Astrocyte of the spinal cord (primary cell): ENCODE data around the gene ARMH1.

Experiments used
- DNase-seq: peaks from one replicate; pipeline ENCODE4 v3.0.0; 2011; ENCODE audit warnings: low read depth, low spot score
- H3K4me3 ChIP-seq: 2 replicates; pipeline ENCODE4 v1.5.1; 2011; ENCODE audit warnings: low read depth, mild to moderate bottlenecking, low read length, moderate library complexity
- in situ Hi-C: cut with HindIII; loops from 2 replicates; pipeline ENCODE4 v1.10.0; 2017; ENCODE audit warnings: low sequenced_read_pairs
- TF ChIP-seq, protein P1 (sequence below): IDR thresholded peaks from 2 replicates; pipeline ENCODE4 v1.5.1; 2012; ENCODE audit warnings: low read depth, mild to moderate bottlenecking, low read length, inconsistent platforms

ARMH1 gene

GRCh38 chr1:44650159-44650831, 24.2 kb upstream of the ARMH1 start:
- TF ChIP-seq, protein P1, sequence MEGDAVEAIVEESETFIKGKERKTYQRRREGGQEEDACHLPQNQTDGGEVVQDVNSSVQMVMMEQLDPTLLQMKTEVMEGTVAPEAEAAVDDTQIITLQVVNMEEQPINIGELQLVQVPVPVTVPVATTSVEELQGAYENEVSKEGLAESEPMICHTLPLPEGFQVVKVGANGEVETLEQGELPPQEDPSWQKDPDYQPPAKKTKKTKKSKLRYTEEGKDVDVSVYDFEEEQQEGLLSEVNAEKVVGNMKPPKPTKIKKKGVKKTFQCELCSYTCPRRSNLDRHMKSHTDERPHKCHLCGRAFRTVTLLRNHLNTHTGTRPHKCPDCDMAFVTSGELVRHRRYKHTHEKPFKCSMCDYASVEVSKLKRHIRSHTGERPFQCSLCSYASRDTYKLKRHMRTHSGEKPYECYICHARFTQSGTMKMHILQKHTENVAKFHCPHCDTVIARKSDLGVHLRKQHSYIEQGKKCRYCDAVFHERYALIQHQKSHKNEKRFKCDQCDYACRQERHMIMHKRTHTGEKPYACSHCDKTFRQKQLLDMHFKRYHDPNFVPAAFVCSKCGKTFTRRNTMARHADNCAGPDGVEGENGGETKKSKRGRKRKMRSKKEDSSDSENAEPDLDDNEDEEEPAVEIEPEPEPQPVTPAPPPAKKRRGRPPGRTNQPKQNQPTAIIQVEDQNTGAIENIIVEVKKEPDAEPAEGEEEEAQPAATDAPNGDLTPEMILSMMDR = no peak
- no peak for DNase-seq
- in situ Hi-C loops = no loop called here
- no peak overlapping the region for H3K4me3 ChIP-seq

DNA sequence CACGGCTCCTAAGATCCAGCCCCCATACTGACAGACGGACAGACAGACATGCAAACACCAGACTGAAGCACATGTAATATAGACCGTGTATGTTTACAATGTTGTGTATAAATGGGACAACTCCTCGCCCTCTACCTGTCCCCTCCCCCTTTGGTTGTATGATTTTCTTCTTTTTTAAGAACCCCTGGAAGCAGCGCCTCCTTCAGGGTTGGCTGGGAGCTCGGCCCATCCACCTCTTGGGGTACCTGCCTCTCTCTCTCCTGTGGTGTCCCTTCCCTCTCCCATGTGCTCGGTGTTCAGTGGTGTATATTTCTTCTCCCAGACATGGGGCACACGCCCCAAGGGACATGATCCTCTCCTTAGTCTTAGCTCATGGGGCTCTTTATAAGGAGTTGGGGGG, 23.4 kb upstream of the ARMH1 start:
- H3K4me3 ChIP-seq = no peak overlapping the region
- TF ChIP-seq, protein P1 = no peak
- DNase-seq = no peak
- in situ Hi-C loops = no loop called here

GRCh38 chr1:44652445-44653106, 21.9 kb upstream of the ARMH1 start:
- in situ Hi-C loops = no loop called here
- TF ChIP-seq, protein P1 = peak; percentile 97
- peak; percentile 58 for DNase-seq
- H3K4me3 ChIP-seq = no peak overlapping the region

DNA sequence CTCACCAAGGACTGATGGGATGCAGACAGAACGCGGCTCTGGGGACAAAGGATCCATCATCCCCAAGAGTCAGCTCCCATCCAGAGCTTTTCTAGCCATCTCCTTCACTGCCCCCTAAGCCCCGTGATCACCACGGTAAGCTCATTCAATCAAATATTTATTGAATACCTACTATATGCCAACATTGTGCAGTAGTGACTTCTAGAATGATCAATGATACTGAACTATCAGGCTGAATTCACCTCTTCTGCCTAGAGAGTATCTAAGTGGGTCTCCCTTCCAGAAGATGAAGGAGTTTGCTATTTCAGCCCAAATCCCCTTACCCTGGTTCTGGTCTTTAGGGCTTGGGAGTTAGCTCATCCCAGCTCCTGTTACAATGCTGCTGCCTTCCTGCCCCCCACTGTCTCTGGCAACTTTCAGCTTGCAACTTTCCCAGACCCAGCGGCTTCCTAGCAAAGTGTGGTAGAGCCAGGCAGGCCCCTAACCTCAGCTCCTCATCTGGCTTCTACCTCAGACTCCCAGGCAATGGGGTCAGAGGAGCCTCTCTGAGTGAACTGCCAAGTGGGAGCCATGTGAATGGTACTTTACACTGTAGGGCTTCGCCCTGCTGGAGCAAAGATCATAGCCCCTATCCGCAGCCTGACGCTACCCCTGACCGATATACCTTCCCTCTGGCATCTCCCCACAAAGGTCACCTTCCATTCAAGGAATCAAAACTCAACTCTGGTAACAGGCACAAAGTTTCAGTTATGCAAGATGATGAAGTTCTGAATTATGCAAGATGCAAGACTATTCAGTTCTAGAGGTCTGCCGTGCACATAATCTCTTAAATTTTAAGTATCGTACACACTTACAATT, 21.2 kb upstream of the ARMH1 start:
- no peak overlapping the region for H3K4me3 ChIP-seq
- DNase-seq = no peak
- TF ChIP-seq, protein P1 = no peak
- in situ Hi-C loops = no loop called here

DNA sequence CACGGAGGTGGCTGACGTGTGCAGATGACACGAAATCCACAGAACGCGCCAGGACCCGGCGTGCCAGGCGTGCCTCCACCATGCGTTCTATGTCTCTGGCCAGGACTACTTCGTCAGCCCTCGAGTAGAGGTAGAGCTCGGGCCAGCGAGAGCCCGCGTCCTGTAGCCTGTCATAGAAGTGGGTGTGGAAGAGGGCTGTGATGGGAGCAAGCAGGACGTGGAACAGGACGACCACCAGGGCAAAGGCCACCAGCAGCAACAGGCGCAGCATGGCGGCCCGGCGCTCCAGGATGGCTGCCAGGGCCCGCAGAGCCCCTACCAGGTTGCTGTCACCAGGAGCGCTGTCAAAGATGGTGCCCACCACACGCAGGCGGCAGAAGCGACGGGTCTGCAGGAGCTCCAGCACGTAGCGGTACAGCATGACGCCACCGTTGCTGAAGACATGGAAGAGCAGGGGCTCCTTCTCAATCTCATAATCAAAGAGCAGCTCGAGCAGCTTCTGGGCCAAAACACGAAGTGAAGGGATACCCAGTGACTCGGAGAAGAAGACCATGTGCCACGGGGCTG, 19.8 kb upstream of the ARMH1 start:
- TF ChIP-seq, protein P1 = no peak
- no peak for DNase-seq
- in situ Hi-C loops = no loop called here
- no peak overlapping the region for H3K4me3 ChIP-seq

DNA sequence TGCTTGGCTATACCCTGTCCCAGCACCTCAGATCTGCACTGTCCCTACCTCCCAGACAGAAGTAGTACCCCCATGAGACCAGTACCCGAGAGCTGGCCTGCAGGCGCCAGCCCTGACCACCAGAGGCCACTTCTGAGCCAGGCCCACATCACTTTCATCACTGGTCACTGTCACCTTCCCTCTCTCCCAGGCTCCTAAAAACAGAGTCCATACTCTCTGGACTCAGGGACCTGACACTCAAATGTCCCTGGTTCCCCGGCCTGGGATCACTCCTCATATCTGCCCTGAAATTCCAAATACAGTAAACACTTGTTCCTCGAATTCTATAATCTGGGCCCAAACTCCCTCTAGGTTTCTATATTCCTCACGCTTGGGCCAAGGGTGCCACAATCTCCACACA, 18.9 kb upstream of the ARMH1 start:
- no peak overlapping the region for H3K4me3 ChIP-seq
- in situ Hi-C loops = no loop called here
- DNase-seq = no peak
- TF ChIP-seq, protein P1 = peak; percentile 96
